ENCODE results near the gene SNCAIP. TPM values are rescaled to one million over a fixed set of nuclear protein-coding genes. Genes with fewer than 3 reads are reported as not detected.
A peak's percentile ranks its signal among the peaks of the same experiment; 100 is the strongest.

SNCAIP gene
- total RNA-seq, 1 experiment from 2014 or later, result 0.21 TPM

GRCh38 chr5:122499585-122499984 lies 187.5 kb downstream of the SNCAIP start:
- intact Hi-C loops (cut with micrococcal nuclease), result no loop called here
- H3K27me3 Mint-ChIP-seq (ENCODE audit: insufficient read depth, unreplicated experiment), result no peaks in the 10 kb centered on the region
- no peak for TF ChIP-seq CTCF (IDR thresholded peaks at IDR 0.05; ENCODE audit: unreplicated experiment)
- no TSS peak for BruUV-seq (replicated peaks)
- no peaks in the 10 kb centered on the region for H3K9me3 Mint-ChIP-seq (ENCODE audit: unreplicated experiment)
- H3K27ac Mint-ChIP-seq (ENCODE audit: low read depth, unreplicated experiment), result no peak overlapping the region
- POLR2A ChIA-PET, result interaction anchor here (0.8 to 1.3 kb wide), 2 partner anchors 20 to 315 kb away, joined by 3 read pairs; no protein-coding TSS in a partner anchor
- CTCF ChIA-PET, result interaction anchor here (0.5 to 10.9 kb wide), 12 partner anchors 9 to 660 kb away, joined by 3 to 67 read pairs (median 4); no protein-coding TSS in a partner anchor
- DNase-seq (ENCODE audit: unreplicated experiment), result no peak
- no peak overlapping the region for H3K4me3 Mint-ChIP-seq (ENCODE audit: unreplicated experiment)
- peaks cover 23% of the 10 kb centered on the region for H3K4me1 Mint-ChIP-seq (ENCODE audit: insufficient read depth, unreplicated experiment)
- H3K36me3 Mint-ChIP-seq (ENCODE audit: insufficient read depth, unreplicated experiment), result no peaks in the 10 kb centered on the region

GRCh38 chr5:122500245-122501088 lies 188.4 kb downstream of the SNCAIP start:
- peak; percentile 53 for TF ChIP-seq CTCF (IDR thresholded peaks at IDR 0.05; ENCODE audit: unreplicated experiment)
- Mint-ChIP-seq H3K4me1 (ENCODE audit: insufficient read depth, unreplicated experiment) (peaks cover 23% of the 10 kb centered on the region), H3K9me3 (ENCODE audit: unreplicated experiment) (no peaks in the 10 kb centered on the region), H3K27me3 (ENCODE audit: insufficient read depth, unreplicated experiment) (no peaks in the 10 kb centered on the region), H3K4me3 (ENCODE audit: unreplicated experiment) (peak overlapping the region; percentile 5), H3K27ac (ENCODE audit: low read depth, unreplicated experiment) (peak overlapping the region; percentile 71), H3K36me3 (ENCODE audit: insufficient read depth, unreplicated experiment) (no peaks in the 10 kb centered on the region)
- intact Hi-C loops (cut with micrococcal nuclease), result loop anchor here (1.0 to 10.0 kb wide), 4 partner anchors 397 to 867 kb away; no protein-coding TSS in a partner anchor
- DNase-seq (ENCODE audit: unreplicated experiment), result peak; percentile 76
- BruUV-seq (replicated peaks), result no TSS peak
- CTCF ChIA-PET, result interaction anchor here (0.6 to 10.9 kb wide), 14 partner anchors 8 to 845 kb away, joined by 3 to 67 read pairs (median 3); no protein-coding TSS in a partner anchor
- POLR2A ChIA-PET, result interaction anchor here (0.5 to 1.3 kb wide), 3 partner anchors 189 to 316 kb away, joined by 3 read pairs; no protein-coding TSS in a partner anchor

DNA sequence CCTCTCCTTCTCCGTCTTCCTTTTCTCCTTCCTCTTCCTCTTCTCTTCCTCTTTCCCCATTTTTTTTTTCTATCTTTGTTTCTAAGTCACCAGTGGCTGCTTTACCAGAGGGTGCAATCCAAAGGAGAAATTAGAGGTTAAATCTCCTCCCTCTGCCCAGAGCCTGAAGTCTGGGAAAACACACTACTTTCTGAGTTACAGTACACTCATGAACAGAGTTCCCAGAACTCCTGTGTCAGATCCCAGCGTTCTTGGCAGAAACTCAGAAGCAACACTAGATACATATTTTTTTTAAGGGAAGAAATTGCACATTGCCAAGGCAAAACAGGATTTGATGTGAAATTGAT lies 189.0 kb downstream of the SNCAIP start:
- intact Hi-C loops (cut with micrococcal nuclease), result loop anchor here (1.0 to 10.0 kb wide), 4 partner anchors 396 to 866 kb away; no protein-coding TSS in a partner anchor
- H3K9me3 Mint-ChIP-seq (ENCODE audit: unreplicated experiment), result no peaks in the 10 kb centered on the region
- ChIA-PET CTCF (interaction anchor here (0.5 to 10.9 kb wide), 10 partner anchors 9 to 926 kb away, joined by 3 to 67 read pairs (median 4); no protein-coding TSS in a partner anchor), POLR2A (interaction anchor here (0.5 to 0.8 kb wide), 4 partner anchors 188 to 1211 kb away, joined by 3 to 4 read pairs (median 3); no protein-coding TSS in a partner anchor)
- peak overlapping the region; percentile 71 for H3K27ac Mint-ChIP-seq (ENCODE audit: low read depth, unreplicated experiment)
- H3K36me3 Mint-ChIP-seq (ENCODE audit: insufficient read depth, unreplicated experiment), result no peaks in the 10 kb centered on the region
- BruUV-seq (replicated peaks), result no TSS peak
- H3K4me1 Mint-ChIP-seq (ENCODE audit: insufficient read depth, unreplicated experiment), result peaks cover 23% of the 10 kb centered on the region
- TF ChIP-seq CTCF (IDR thresholded peaks at IDR 0.05; ENCODE audit: unreplicated experiment), result no peak
- peak; percentile 37 for DNase-seq (ENCODE audit: unreplicated experiment)
- no peaks in the 10 kb centered on the region for H3K27me3 Mint-ChIP-seq (ENCODE audit: insufficient read depth, unreplicated experiment)
- peak overlapping the region; percentile 5 for H3K4me3 Mint-ChIP-seq (ENCODE audit: unreplicated experiment)

GRCh38 chr5:122507045-122507444 lies 195.0 kb downstream of the SNCAIP start:
- Mint-ChIP-seq H3K27me3 (ENCODE audit: insufficient read depth, unreplicated experiment) (no peaks in the 10 kb centered on the region), H3K27ac (ENCODE audit: low read depth, unreplicated experiment) (no peak overlapping the region), H3K4me3 (ENCODE audit: unreplicated experiment) (no peak overlapping the region), H3K4me1 (ENCODE audit: insufficient read depth, unreplicated experiment) (peaks cover 11% of the 10 kb centered on the region), H3K36me3 (ENCODE audit: insufficient read depth, unreplicated experiment) (no peaks in the 10 kb centered on the region), H3K9me3 (ENCODE audit: unreplicated experiment) (no peaks in the 10 kb centered on the region)
- no TSS peak for BruUV-seq (replicated peaks)
- no peak for TF ChIP-seq CTCF (IDR thresholded peaks at IDR 0.05; ENCODE audit: unreplicated experiment)
- intact Hi-C loops (cut with micrococcal nuclease), result loop anchor here (10.0 kb wide), 1 partner anchor 648 kb away; no protein-coding TSS in a partner anchor
- no peak for DNase-seq (ENCODE audit: unreplicated experiment)
- CTCF ChIA-PET, result interaction anchor here (0.6 to 2.5 kb wide), 3 partner anchors 9 to 90 kb away, joined by 3 to 14 read pairs (median 4); no protein-coding TSS in a partner anchor
- POLR2A ChIA-PET, result interaction anchor here (0.7 kb wide), 1 partner anchor 12 kb away, joined by 4 read pairs; no protein-coding TSS in a partner anchor
